Progenitor cell of endocrine pancreas (in vitro differentiated cells): ENCODE data around the gene IMP3. TPM values are rescaled to one million over a fixed set of nuclear protein-coding genes. Genes with fewer than 3 reads are reported as not detected.

Source experiments
- DNase-seq: peaks from one replicate; pipeline ENCODE4 v3.0.0; 2021; ENCODE audit warnings: low spot score; ENCODE audit not compliant: unreplicated experiment
- H3K27ac Mint-ChIP-seq: 2 replicates; pipeline ENCODE4 v1.8.0; 2021; ENCODE audit warnings: mild to moderate bottlenecking, moderate library complexity, mixed read lengths
- H3K27me3 Mint-ChIP-seq: 2 replicates; pipeline ENCODE4 v1.8.0; 2021; ENCODE audit warnings: mixed read lengths
- H3K36me3 Mint-ChIP-seq: 2 replicates; pipeline ENCODE4 v1.8.0; 2022; ENCODE audit warnings: mixed read lengths; ENCODE audit not compliant: insufficient read depth
- H3K4me1 Mint-ChIP-seq: 2 replicates; pipeline ENCODE4 v1.8.0; 2021; ENCODE audit warnings: low read depth, mixed read lengths
- H3K4me3 Mint-ChIP-seq: 2 replicates; pipeline ENCODE4 v1.8.0; 2021; ENCODE audit warnings: low read depth, mild to moderate bottlenecking, moderate library complexity, mixed read lengths
- H3K9me3 Mint-ChIP-seq: 2 replicates; pipeline ENCODE4 v1.8.0; 2021; ENCODE audit warnings: low read depth, mixed read lengths
- CTCF ChIP-seq: fragments of 200-600 bp; sonication (generic); IDR thresholded peaks from one replicate; pipeline ENCODE4 v1.5.0; 2021; ENCODE audit warnings: antibody characterized with exemption, mild to moderate bottlenecking; ENCODE audit not compliant: unreplicated experiment
- total RNA-seq: library from RNA; stranded (reverse); gene quantifications from 2 replicates; pipeline ENCODE4 v1.2.1, GENCODE V29; 2021

IMP3 gene
- total RNA-seq, 1 donor from 2014 or later, result 54.0 TPM

DNA sequence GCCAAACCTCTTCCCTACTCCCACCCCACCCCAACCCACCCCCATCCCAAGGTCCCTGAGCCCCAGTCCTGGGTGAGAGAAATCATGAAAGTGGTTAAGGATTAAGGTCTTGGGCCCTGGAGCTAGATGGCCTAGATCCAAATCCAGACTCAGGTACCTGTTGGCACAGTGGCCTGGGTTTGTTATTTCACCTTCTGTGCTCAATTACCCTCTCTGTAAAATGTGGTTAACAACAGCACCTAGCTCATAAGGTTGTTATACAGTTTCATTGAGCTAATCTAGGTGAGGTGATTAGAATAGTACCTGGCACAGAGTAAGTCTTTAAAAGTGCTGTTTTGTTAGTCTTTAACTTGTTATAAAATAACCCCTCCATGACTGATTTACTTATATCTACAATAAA, 8.1 kb downstream of the IMP3 start:
- no peaks in the 10 kb centered on the region for H3K4me1 Mint-ChIP-seq
- H3K9me3 Mint-ChIP-seq, result no peaks in the 10 kb centered on the region
- no peaks in the 10 kb centered on the region for H3K27me3 Mint-ChIP-seq
- H3K27ac Mint-ChIP-seq, result no peak overlapping the region
- no peak for DNase-seq
- H3K4me3 Mint-ChIP-seq, result no peak overlapping the region
- TF ChIP-seq CTCF, result no peak
- H3K36me3 Mint-ChIP-seq, result no peaks in the 10 kb centered on the region

DNA sequence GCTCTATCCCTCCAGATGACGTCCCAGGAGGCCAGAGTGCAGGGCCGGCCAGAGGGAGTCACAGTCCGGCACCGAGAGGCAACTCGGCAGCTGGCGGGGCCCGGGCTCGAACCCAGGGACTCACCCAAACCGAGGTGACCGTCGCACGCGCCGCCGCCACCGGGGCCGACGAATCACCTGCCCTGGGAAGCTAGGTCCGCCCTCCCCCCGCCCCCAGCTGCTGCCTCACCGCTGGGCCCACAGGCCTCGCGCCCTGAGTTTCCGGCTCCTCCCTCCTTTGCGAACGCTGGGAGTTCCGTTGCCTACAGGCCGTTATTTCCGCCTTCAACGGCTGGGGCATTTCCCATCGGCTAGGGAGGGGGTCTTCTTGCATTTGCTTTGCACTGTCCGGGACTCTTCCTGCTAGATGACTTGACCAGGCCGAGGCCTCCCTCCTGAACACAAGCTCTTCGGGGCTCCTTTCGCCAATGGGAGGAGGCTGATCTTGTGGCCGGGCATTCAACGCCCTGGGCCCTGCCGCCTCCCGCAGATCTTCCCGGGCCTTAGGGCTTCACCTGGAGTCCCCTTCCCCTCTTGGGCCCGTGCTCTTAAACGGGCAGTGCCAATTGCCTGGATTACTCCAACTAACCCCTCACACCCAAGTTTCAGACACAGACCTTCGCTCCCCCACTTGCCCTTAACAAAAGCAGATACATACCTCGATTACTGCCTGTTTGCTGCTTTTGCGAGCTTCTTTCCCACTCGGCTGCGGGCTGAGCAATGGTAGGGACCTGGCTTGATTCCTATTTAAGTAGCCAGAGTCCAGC, 14.3 kb downstream of the IMP3 start, which contains the start of gene SNUPN:
SNUPN (minus strand) TSS at position 184 of the 806 bp plus-strand sequence. CDS start 4,674 bp downstream, outside the sequence.
- Mint-ChIP-seq H3K4me1 (peaks cover 4% of the 10 kb centered on the region), H3K4me3 (peak within 1 kb of the TSS; percentile 85), H3K27me3 (no peaks in the 10 kb centered on the region), H3K27ac (peak within 1 kb of the TSS; percentile 94), H3K9me3 (no peaks in the 10 kb centered on the region), H3K36me3 (peaks cover 3% of the 10 kb centered on the region)
- TF ChIP-seq CTCF, result no peak
- DNase-seq, result peak; percentile 73

GRCh38 chr15:75622505-75622904, 17.5 kb downstream of the IMP3 start:
- no peaks in the 10 kb centered on the region for H3K9me3 Mint-ChIP-seq
- DNase-seq, result no peak
- no peak for TF ChIP-seq CTCF
- H3K27ac Mint-ChIP-seq, result no peak overlapping the region
- peaks cover 3% of the 10 kb centered on the region for H3K36me3 Mint-ChIP-seq
- H3K4me1 Mint-ChIP-seq, result peaks cover 4% of the 10 kb centered on the region
- H3K27me3 Mint-ChIP-seq, result no peaks in the 10 kb centered on the region
- H3K4me3 Mint-ChIP-seq, result no peak overlapping the region

GRCh38 chr15:75620841-75621391, 19.1 kb downstream of the IMP3 start:
- no peak overlapping the region for H3K27ac Mint-ChIP-seq
- no peak for TF ChIP-seq CTCF

GRCh38 chr15:75620058-75620820, 19.8 kb downstream of the IMP3 start:
- no peak overlapping the region for H3K4me3 Mint-ChIP-seq

More at GRCh38 chr15:75620841-75621391, 19.1 kb downstream of the IMP3 start:
- H3K36me3 Mint-ChIP-seq, result peaks cover 5% of the 10 kb centered on the region
- no peak overlapping the region for H3K4me3 Mint-ChIP-seq
- no peaks in the 10 kb centered on the region for H3K9me3 Mint-ChIP-seq
- DNase-seq, result no peak
- no peaks in the 10 kb centered on the region for H3K27me3 Mint-ChIP-seq
- peaks cover under 1% of the 10 kb centered on the region for H3K4me1 Mint-ChIP-seq

More at GRCh38 chr15:75620058-75620820, 19.8 kb downstream of the IMP3 start:
- Mint-ChIP-seq H3K27ac (no peak overlapping the region), H3K4me1 (no peaks in the 10 kb centered on the region), H3K27me3 (no peaks in the 10 kb centered on the region), H3K9me3 (no peaks in the 10 kb centered on the region), H3K36me3 (peaks cover 9% of the 10 kb centered on the region)
- no peak for TF ChIP-seq CTCF
- no peak for DNase-seq
